Esophagus squamous epithelium (tissue), 4 donors: ENCODE results near the gene SLC9B2.

Experiments used
- CTCF ChIP-seq, 6 experiments: fragments of 450-650 bp in 4 of 6; fragments of 200-600 bp in 2 of 6; sonication (generic) in 2 of 6; IDR thresholded peaks; one replicate each; pipeline ENCODE4 v1.5.1; 2016 to 2019; ENCODE audit warnings: antibody characterized with exemption in 6 of 6, mild to moderate bottlenecking in 4 of 6, moderate library complexity in 4 of 6
- POLR2A ChIP-seq, 4 donors: fragments of 450-650 bp; IDR thresholded peaks; one replicate each; pipeline ENCODE4 v1.6.1; 2017; ENCODE audit warnings: antibody characterized with exemption in 4 of 4, mild to moderate bottlenecking in 4 of 4, moderate library complexity in 3 of 4

DNA sequence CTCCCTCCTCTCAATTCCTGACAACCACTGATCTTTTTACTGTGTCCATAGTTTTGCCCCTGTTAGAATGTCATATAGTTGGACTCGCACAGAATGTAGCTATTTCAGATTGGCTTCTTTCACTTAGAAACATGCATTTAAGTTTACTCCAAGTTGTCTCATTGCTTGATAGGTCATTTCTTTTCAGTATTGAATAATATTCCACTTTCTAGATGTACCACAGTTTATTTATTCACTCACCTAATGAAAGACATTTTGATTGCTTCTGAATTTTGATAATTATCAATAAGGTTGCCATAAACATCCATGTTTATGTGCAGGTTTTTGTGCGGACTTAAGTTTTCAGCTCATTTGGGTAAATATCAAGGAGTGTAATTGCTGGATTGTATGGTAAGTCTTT lies 95.6 kb downstream of the SLC9B2 start:
- TF ChIP-seq CTCF (IDR thresholded peaks at IDR 0.05), result no peak
- no peak for TF ChIP-seq POLR2A (IDR thresholded peaks at IDR 0.05)
